ENCODE data around the gene SFPQ. TPM values are rescaled to one million over a fixed set of nuclear protein-coding genes. Genes with fewer than 3 reads are reported as not detected.

Gene SFPQ, protein sequence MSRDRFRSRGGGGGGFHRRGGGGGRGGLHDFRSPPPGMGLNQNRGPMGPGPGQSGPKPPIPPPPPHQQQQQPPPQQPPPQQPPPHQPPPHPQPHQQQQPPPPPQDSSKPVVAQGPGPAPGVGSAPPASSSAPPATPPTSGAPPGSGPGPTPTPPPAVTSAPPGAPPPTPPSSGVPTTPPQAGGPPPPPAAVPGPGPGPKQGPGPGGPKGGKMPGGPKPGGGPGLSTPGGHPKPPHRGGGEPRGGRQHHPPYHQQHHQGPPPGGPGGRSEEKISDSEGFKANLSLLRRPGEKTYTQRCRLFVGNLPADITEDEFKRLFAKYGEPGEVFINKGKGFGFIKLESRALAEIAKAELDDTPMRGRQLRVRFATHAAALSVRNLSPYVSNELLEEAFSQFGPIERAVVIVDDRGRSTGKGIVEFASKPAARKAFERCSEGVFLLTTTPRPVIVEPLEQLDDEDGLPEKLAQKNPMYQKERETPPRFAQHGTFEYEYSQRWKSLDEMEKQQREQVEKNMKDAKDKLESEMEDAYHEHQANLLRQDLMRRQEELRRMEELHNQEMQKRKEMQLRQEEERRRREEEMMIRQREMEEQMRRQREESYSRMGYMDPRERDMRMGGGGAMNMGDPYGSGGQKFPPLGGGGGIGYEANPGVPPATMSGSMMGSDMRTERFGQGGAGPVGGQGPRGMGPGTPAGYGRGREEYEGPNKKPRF
- 214 and 311 TPM in 2 replicates for total RNA-seq

DNA sequence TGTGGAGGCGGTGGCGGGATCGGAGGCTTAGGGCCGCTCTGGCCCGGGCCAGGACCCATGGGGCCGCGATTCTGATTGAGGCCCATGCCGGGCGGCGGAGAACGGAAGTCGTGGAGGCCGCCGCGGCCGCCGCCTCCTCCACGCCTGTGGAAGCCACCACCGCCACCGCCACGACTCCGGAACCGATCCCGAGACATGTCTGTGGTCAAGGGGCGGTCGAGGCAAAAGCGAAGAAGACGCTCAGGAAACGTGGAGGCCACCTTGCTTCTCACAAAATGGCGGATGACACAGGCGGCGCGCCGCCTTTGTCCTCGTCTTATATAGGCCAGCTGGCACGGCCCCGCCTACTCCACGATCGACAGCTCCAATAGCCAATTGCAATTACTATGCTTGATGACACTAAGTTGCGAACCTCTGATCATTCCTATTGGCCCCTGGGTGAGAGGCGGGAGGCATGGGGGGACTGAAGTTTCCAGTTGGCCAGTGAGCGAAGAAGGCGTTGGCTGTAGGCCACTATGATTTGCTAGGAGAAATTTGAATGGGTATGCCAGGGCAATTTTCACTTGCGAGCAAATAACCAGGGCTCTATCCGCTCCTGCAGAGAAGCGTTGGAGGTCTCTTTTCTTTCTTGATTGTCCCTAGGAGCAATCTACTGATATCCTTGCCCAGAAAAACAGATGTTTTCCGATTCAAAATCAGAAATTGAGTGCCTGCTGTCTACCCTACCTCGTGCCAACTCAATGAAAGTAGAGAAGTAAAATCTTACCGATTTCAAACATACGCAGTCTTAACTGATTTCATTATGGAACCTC lies at the start of gene SFPQ:
TSS of gene SFPQ (minus strand) at position 293 of the 812 bp plus-strand sequence. CDS start at position 197, 96 bp downstream.

Other genes with a start within 250 kb of the SFPQ start
- 25.3 and 33.9 TPM in 2 replicates for gene TMEM35B, start 207.8 kb downstream of the SFPQ start, total RNA-seq
- 14.3 and 22.4 TPM in 2 replicates for gene ZMYM6, start 161.2 kb downstream of the SFPQ start, total RNA-seq
- 25.6 and 26.7 TPM in 2 replicates for gene ZMYM1, start 113.8 kb downstream of the SFPQ start, total RNA-seq
- gene ZMYM4, start 75.6 kb upstream of the SFPQ start, total RNA-seq: 28.4 and 37.7 TPM in 2 replicates

Data from uterine smooth muscle cell (primary cell).